Activated naive CD4-positive, alpha-beta T cell treated with anti-CD3 and anti-CD28 coated beads, Interleukin-2, amount 50 U/mL, for 16 hours (primary cell): ENCODE measurements around the gene EMILIN1.

Experiments
- DNase-seq: peaks from one replicate; pipeline ENCODE4 v3.0.0-alpha.2; 2020

EMILIN1 gene

DNA sequence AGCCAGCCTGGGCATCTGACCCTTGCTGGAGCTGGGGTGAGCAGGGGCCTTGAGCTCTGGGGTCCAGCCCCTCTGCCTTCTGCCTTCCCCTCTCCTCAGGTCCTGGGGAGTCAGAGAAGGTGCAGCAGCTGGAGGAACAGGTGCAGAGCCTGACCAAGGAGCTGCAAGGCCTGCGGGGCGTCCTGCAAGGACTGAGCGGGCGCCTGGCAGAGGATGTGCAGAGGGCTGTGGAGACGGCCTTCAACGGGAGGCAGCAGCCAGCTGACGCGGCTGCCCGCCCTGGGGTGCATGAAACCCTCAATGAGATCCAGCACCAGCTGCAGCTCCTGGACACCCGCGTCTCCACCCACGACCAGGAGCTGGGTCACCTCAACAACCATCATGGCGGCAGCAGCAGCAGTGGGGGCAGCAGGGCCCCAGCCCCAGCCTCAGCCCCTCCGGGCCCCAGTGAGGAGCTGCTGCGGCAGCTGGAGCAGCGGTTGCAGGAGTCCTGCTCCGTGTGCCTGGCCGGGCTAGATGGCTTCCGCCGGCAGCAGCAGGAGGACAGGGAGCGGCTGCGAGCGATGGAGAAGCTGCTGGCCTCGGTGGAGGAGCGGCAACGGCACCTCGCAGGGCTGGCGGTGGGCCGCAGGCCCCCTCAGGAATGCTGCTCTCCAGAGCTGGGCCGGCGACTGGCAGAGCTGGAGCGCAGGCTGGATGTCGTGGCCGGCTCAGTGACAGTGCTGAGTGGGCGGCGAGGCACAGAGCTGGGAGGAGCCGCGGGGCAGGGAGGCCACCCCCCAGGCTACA is 3.8 kb downstream of the EMILIN1 start:
- no peak for DNase-seq

DNA sequence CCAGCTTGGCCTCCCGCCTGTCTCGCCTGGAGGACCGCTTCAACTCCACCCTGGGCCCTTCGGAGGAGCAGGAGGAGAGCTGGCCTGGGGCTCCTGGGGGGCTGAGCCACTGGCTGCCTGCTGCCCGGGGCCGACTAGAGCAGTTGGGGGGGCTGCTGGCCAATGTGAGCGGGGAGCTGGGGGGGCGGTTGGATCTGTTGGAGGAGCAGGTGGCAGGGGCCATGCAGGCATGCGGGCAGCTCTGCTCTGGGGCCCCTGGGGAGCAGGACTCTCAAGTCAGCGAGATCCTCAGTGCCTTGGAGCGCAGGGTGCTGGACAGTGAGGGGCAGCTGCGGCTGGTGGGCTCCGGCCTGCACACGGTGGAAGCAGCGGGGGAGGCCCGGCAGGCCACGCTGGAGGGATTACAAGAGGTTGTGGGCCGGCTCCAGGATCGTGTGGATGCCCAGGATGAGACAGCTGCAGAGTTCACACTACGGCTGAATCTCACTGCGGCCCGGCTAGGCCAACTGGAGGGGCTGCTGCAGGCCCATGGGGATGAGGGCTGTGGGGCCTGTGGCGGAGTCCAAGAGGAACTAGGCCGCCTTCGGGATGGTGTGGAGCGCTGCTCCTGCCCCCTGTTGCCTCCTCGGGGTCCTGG is 4.5 kb downstream of the EMILIN1 start:
- no peak for DNase-seq

DNA sequence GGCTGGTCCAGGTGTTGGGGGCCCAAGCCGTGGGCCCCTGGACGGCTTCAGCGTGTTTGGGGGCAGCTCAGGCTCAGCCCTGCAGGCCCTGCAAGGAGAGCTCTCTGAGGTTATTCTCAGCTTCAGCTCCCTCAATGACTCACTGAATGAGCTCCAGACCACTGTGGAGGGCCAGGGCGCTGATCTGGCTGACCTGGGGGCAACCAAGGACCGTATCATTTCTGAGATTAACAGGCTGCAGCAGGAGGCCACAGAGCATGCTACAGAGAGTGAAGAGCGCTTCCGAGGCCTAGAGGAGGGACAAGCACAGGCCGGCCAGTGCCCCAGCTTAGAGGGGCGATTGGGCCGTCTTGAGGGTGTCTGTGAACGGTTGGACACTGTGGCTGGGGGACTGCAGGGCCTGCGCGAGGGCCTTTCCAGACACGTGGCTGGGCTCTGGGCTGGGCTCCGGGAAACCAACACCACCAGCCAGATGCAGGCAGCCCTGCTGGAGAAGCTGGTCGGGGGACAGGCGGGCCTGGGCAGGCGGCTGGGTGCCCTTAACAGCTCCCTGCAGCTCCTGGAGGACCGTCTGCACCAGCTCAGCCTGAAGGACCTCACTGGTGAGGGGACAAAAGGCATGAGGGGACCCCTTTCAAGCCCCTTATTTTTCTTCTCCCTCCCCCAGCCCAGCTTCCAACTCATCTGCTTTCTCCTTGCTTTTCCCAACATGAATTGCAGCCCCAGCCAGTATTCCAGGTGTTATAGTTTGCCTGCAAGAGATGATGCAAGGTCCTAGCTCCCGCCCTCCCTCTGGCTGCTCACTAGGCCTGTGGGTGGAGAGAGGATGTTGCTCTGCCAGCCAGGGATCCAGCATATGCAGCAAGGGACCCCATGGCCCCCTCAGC is 5.2 kb downstream of the EMILIN1 start:
- no peak for DNase-seq

DNA sequence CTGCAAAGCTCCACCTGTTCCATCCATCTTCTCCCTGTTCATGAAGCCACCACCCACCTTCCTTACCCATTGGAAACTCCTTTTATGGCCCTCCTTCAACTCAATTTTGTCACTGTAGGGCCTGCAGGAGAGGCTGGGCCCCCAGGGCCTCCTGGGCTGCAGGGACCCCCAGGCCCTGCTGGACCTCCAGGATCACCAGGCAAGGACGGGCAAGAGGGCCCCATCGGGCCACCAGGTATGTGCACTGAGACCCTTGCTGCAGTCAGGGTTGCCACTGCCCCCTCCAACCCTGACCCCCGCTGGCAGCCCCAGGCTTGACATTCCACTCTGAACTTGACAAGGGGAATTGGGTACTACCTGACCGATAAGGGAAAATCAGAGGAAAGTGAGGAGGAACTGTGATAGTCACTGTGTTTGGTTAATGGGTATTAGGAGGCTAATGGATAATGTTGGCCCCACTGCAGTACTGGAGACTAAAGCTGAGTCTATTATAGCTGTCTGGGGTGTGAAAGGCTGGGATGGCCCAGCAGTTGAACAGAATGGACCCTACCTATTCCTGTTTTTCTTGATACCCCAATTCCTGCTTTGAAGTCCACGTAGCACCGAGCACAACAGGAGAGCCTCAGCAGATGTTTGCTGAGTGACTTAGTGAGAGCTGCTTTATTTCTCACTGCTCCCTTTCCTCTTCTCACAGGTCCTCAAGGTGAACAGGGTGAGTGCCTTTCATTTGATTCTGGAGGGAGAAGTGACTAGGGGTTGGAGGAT is 6.1 kb downstream of the EMILIN1 start:
- no peak for DNase-seq

DNA sequence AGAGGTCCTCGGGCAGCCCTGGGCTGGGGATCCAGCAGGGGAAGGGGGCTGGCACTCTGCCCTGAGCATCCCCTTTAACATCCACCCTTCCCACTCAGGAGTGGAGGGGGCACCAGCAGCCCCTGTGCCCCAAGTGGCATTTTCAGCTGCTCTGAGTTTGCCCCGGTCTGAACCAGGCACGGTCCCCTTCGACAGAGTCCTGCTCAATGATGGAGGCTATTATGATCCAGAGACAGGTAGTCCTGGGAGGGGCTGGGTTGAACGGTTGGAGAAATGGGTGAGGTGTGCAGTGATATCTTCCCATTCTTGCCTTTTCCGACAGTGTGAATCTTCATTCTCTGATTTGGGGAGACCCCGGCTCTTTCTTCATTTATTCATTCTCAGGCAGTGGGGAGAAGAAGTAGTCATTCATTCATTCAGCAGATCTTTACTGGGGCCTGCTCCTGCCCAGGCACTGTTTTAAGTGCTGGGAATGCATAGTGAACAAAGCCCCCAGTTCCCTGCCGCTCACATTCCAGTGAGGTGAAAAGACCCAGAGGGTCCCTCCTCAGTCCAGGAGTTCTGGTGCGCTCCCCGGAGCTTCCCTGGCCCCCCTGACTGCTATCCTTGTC is 6.8 kb downstream of the EMILIN1 start:
- no peak for DNase-seq

DNA sequence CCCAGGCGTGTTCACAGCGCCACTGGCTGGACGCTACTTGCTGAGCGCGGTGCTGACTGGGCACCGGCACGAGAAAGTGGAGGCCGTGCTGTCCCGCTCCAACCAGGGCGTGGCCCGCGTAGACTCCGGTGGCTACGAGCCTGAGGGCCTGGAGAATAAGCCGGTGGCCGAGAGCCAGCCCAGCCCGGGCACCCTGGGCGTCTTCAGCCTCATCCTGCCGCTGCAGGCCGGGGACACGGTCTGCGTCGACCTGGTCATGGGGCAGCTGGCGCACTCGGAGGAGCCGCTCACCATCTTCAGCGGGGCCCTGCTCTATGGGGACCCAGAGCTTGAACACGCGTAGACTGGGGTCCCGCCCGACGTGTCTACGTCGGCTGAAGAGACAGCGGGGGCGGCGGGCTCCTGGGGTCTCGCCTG is 7.3 kb downstream of the EMILIN1 start:
- peak; percentile 42 for DNase-seq

DNA sequence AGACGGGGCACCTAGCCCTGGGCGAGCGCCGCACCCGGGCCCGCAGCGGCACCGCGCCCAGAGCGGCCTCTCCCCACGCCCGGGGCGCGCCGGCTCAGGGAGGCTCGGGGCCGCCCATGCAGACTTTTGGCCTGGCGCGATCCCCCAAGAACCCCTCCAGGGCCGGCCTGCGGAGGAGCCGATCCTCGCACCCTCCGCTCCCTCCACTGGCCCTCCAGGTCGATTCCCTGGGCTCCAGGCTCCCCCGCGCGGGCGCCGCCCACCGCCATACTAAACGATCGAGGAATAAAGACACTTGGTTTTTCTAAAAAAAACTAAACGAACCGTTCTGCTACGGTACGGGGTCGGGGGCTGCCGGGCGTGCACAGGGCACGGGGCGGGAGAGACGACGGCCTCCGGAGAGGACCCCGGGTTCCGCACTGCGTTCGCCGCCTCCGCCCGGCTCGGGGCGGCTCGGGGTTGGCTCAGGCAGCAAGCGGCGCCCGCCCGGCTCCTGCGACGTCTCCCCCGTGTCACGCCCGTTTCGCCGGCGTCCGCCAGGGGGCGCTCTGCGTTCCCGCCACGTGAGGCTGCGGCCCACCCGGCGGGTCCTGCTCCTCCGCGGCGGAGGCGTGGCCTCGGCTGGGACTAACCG is 7.8 kb downstream of the EMILIN1 start:
- DNase-seq, result peak; percentile 97

DNA sequence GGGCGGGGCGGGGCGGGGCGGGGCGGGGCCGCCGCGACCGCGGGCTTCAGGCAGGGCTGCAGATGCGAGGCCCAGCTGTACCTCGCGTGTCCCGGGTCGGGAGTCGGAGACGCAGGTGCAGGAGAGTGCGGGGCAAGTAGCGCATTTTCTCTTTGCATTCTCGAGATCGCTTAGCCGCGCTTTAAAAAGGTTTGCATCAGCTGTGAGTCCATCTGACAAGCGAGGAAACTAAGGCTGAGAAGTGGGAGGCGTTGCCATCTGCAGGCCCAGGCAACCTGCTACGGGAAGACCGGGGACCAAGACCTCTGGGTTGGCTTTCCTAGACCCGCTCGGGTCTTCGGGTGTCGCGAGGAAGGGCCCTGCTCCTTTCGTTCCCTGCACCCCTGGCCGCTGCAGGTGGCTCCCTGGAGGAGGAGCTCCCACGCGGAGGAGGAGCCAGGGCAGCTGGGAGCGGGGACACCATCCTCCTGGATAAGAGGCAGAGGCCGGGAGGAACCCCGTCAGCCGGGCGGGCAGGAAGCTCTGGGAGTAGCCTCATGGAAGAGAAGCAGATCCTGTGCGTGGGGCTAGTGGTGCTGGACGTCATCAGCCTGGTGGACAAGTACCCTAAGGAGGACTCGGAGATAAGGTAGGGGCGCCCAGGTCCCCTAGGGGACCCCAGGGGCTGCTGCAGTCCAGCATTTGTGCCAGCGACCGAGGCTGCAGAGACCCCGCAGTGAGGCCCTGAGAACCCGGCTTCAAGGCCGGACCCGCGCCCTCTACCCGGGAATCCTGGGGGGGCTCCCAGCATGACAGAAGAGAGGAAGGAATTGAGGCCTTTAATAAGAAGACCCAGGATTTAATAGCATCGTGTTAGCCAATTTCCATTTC is 8.5 kb downstream of the EMILIN1 start, which contains the start of gene KHK:
TSS of gene KHK (plus strand) at position 49 of the 870 bp plus-strand sequence. CDS start at position 537, 488 bp downstream.
- peak; percentile 24 for DNase-seq

DNA sequence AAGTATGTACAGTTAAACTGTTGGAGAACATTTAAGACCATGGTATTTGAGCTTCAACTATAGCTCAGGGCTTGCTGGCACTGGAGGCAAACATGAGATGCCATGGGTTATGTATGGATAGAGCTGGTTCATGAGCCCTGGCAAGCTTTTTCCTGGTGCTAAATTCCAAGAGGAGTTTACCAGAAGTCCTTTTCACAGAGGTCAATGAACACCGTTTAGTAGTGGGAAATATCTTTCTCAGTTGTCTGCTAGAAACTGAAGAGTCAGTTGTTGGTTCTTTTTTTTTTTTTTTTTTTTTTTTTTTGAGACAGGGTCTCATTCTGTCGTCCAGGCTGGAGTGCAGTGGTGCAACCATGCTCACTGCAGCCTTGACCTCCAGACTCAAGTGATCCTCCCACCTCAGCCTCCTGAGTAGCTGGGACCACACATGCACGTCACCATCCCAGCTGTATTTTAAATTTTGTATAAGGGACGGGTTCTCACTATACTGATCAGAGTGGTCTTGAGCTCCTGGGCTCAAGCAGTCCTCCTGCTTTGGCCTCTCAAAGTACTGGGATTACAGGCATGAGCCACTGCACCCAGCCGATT is 9.5 kb downstream of the EMILIN1 start:
- no peak for DNase-seq

DNA sequence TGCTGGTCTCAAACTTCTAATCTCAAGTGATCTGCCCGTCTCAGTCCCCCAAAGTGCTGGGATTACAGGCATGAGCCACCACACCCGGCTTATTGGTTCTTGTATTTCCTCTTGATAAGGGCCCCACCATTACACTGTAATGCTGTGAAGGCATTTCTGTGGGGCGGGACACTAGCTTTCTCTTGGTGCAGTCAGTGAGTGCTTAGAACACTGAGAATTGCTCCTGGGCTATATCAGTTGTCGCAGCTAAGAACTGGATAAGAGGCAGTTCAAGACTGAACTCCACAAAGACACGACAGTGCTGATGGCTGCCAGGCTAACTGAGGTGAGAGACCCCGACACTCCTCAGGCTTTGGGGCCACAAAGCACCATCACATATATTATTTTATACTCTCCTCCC is 10.2 kb downstream of the EMILIN1 start:
- no peak for DNase-seq

DNA sequence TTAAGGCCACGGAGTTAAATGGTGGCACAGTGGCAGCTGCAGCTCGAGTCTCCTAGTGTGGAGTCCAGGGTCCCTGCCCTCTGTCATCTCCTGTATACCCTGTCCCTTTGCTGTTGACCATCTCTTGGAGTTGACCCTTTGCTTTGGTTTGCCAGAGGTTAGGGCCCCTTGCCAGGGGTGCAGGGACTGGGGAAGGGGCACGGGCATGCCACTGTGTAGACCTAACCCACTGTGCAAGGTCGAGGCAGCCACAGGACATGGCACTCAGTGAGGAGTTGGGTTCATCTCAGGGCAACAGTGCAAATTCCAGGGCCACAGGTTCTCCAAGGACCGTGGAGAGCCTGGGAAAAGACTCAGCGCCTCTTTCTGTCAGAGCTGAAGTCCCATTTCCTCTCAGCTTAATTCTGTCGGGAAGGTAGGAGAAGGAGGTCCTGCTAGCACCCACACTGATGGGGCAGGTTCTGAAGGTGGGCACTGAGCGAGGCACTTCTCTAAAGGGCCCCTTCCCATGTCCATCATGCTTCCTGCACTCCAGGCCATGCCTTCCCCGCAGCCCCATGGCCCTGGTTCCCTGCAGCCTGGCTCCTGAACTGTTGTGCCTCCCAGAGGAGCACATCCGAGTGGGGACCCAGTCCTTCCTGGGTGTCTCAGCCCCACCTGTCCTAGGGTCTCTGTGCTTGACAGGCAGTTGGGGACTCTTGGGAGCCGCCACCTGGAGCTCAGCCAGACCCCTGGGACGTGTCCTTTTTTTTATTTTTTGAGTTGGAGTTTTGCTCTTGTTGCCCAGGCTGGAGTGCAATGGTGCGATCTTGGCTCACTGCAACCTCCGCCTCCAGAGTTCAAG is 10.9 kb downstream of the EMILIN1 start:
- no peak for DNase-seq

DNA sequence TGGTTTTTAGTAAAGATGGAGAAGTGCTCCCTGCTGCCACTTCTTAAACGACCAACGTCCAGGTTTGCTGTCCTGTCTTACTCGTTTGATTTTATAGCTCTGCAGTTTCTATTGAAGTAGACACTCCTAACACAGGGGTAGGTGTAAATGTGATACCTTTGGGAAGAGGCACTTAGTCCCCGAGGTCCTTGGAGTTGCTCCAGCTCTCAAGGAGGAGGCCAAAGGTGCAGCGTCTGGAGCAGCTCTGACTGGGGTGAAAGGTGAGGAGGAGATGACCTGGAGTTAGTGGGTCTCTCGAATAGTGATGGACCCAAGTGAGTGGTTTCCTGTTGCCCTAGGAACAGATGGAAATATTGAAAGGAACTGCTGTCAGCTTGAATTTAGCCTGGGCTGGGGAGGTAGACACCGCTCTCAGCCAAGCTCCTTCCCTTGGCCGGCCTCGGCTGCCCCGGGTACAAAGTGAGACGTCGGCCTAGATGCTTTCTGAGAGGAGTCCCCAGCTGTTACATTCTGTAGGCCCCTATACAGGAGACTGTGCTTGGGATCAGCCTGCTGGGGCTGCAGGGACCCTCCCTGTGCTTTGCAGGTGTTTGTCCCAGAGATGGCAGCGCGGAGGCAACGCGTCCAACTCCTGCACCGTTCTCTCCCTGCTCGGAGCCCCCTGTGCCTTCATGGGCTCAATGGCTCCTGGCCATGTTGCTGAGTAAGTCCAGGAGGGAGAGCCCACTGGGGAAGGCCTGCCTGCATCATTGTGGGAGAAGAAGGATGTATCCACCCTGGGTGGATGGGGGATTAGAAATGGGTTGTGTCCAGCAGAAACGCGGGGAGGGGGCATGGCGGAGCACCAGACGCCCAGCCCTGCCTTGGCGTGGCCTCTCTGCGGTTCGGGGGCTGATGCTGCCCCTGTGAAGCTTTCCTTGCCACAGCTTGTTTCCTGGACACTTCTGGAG is 13.6 kb downstream of the EMILIN1 start:
- DNase-seq, result no peak

DNA sequence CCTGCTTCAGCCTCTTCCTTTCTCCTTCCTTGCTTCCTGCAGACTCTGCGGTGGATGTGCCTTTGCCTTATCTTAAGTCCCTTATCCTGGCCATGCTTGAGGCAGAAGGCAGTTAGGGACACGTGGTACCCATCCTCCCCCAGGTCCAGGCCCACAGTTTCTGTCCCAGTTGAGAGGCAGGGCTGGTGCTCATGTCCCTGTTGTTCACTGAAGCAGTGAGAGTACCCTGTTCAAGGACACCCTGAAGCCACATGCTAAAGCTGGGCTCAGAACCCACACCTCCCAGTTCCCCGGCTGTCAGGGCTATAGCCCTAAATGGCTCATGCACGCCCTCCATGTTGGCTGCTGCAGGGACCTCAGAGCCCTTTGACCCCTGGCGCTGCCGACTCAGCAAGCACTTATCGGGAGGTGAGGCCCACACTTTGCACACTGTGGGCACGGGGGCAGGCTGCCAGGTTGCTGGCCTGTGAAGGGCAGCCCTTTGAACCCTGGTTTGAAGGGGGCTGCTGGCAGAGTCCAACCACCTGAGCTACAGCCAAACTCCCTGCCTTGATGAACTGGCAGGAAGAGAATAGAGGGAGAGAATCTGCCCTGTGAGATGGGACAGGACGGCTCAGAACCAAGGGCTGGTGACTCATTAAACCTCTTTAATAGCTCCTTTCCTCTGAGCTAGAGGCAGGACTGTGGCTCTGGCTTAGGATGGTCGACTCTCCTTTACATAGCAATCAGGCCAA is 14.4 kb downstream of the EMILIN1 start:
- DNase-seq, result no peak

DNA sequence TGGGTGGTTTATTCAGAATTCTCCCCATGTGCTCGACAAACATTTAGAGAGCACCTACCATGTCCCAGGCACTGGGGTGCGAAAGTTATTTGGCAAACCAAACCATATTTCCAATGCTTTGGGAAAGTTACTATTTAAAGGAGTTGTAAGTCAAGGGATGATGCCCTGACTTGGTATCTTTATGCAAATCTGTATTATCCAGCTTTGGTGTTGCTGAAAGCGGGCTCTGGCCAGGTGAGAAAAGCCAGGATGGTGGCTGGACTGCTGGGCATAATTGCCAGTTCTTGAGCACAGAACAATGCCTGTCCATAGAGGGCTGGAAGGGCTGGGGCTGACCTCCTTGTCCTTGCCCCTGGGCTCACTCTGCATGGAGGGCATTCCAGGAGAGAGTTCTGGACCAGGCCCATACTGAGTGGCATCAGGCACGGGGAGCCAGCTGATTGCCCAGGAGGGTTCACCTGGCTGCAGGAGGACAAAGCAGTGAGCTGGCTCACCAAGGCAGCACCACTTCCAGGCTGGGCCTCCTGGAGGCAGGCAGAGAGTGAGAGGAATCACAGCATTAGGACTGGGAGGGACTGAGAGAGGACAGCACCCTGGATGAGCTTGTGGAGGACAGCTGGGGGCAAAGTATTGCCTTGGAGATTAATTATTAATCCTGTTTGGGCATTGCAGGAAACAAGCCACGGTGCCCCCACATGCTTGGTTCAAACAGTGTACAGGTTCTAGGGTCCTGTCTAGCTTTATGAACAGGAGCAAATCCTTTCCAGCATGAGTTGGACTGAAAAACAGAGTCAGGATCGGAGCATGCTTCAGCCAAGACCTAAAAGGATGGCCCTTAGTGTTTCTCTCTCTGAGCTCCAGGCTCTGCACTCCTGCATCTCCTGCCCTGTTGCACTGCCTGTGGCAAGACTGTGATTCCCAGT is 15.3 kb downstream of the EMILIN1 start:
- no peak for DNase-seq

DNA sequence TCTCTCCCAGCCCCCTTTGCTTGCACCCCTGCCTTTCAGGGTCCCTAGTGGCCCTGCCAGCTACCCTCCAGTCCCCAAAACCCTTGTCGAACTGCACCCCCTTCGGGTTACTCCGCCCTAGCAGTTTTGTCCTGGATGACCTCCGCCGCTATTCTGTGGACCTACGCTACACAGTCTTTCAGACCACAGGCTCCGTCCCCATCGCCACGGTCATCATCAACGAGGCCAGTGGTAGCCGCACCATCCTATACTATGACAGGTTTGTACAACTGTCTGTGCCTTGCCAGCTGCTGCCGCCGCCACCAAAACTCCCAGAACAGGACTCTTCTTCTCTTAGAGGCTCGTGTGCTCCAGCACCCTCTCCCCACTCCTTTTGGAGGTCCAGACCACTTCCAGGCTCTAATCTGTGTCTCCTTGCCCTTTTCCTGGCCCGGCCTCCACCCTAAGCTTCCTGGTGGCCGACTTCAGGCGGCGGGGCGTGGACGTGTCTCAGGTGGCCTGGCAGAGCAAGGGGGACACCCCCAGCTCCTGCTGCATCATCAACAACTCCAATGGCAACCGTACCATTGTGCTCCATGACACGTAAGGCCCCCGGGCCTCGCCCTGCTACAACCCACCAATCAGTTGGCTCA is 16.1 kb downstream of the EMILIN1 start:
- no peak for DNase-seq

DNA sequence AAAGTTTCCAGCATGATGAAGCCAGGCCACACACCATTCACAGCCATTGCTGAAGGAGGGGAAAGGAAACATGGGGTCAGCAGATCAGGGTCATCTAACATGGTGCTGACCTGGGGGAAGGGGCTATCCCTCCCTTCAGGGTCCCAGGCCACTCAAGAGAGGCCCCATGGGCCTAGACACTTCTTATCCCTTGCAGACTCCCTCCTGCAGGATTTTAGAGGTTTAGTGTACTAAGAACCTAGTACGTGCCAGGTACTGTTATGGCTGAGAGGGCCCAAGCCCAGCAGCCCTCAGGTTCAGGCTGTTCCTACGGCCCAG is 17.0 kb downstream of the EMILIN1 start:
- DNase-seq, result no peak
